ENCODE measurements around the gene PRR14. TPM values are rescaled to one million over a fixed set of nuclear protein-coding genes. Genes with fewer than 3 reads are reported as not detected.

PRR14 gene
- total and polyA plus RNA-seq, 2 experiments from 2014 or later: 28.5 to 33.7 TPM

DNA sequence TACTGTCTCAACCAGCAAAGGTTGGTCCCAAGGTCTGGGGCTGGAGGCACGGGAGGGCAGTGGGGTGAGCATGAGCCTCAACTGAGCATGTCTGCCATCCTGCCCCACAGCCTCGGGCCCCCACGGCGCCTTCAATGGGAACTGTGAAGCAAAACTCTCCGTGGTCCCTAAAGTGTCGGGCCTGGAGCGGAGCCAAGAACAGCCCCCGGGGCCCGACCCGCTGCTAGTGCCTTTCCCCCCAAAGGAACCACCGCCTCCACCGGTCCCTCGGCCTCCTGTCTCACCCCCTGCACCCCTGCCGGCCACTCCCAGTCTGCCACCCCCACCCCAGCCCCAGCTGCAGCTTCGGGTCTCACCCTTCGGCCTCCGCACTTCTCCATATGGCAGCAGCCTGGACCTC, 11.7 kb downstream of the PRR14 start:
- Histone ChIP-seq H3K27ac (no peak overlapping the region), H3K4me1 (ENCODE audit: low read depth) (peaks cover 8% of the 10 kb centered on the region), H3K27me3 (no peaks in the 10 kb centered on the region), H3K4me3 (no peak overlapping the region), H3K9me3 (ENCODE audit: low read depth) (no peaks in the 10 kb centered on the region), H3K36me3 (peaks cover 23% of the 10 kb centered on the region)
- no peak for DNase-seq (ENCODE audit: low read depth in 1 of 2, low spot score in 1 of 2)
- TF ChIP-seq CTCF (IDR thresholded peaks at IDR 0.05; ENCODE audit: low read depth, low read length): no peak

DNA sequence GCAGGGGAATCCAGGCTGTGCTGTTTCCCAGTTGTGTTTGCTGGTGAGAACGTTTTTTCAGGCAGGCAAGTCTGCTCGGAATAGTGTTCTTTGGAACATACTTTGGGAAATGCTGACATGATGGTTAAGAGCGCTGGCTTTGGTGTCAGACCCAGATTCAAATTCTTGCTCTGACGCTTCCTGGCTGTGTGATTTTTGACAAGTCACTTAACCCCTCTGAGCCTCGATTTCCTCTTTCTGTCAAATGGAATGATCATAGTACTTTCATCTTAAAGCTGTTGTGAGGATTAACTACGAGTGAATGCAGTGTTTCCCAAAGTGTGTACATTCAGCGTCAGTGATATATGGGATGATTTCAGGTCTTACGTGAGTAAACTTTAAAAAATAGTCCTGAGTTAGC, 12.3 kb downstream of the PRR14 start:
- Histone ChIP-seq H3K36me3 (peaks cover 28% of the 10 kb centered on the region), H3K9me3 (ENCODE audit: low read depth) (no peaks in the 10 kb centered on the region), H3K4me3 (no peak overlapping the region), H3K27me3 (no peaks in the 10 kb centered on the region), H3K4me1 (ENCODE audit: low read depth) (peaks cover 8% of the 10 kb centered on the region), H3K27ac (no peak overlapping the region)
- no peak for TF ChIP-seq CTCF (IDR thresholded peaks at IDR 0.05; ENCODE audit: low read depth, low read length)
- no peak for DNase-seq (ENCODE audit: low read depth in 1 of 2, low spot score in 1 of 2)

DNA sequence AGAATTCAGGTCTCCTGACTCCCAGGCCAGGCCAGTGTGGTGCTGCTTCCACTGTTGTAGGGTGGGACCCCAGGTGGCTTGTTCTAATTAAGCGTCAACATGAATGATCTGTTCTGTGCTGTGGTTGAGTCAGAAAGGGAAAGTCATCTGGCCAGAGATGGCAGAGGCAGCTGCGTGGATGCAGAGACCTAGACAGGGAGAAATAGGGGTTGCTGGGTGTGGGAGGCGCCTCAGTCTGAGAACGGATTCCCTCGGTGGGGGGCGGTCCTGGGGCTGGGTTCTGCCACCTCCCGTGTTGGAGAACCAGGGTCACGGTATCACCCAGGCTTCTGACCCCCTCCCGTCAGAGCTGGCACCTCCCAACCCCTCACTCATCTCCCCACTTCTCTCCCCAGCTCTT, 13.1 kb downstream of the PRR14 start:
- no peak for TF ChIP-seq CTCF (IDR thresholded peaks at IDR 0.05; ENCODE audit: low read depth, low read length)
- H3K27ac ChIP-seq: no peak overlapping the region
- no peak overlapping the region for H3K4me3 ChIP-seq
- no peak for DNase-seq (ENCODE audit: low read depth in 1 of 2, low spot score in 1 of 2)
- H3K27me3 ChIP-seq: no peaks in the 10 kb centered on the region
- H3K9me3 ChIP-seq (ENCODE audit: low read depth): no peaks in the 10 kb centered on the region
- peaks cover 34% of the 10 kb centered on the region for H3K36me3 ChIP-seq
- H3K4me1 ChIP-seq (ENCODE audit: low read depth): peaks cover 8% of the 10 kb centered on the region

DNA sequence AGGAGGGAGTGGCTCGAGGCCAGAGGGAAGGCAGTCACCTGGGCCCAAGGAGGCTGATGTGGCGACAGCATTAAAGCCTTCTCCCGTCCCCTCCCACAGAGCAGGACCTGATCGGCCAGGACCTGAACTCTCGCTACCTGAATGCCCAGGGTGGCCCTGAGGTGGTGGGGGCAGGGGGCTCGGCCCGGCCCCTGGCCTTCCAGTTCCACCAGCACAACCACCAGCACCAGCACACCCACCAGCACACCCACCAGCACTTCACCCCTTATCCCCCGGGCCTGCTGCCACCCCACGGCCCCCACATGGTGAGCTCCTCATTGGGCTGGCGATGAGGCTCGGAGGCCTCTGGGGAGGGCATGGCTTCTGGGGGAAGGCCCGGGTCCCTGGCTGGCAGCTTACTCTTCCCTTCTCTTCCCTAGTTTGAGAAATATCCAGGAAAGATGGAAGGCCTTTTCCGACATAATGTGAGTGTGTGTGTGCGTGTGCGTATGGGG, 13.9 kb downstream of the PRR14 start:
- peaks cover 41% of the 10 kb centered on the region for H3K36me3 ChIP-seq
- TF ChIP-seq CTCF (IDR thresholded peaks at IDR 0.05; ENCODE audit: low read depth, low read length): no peak
- H3K27ac ChIP-seq: no peak overlapping the region

DNA sequence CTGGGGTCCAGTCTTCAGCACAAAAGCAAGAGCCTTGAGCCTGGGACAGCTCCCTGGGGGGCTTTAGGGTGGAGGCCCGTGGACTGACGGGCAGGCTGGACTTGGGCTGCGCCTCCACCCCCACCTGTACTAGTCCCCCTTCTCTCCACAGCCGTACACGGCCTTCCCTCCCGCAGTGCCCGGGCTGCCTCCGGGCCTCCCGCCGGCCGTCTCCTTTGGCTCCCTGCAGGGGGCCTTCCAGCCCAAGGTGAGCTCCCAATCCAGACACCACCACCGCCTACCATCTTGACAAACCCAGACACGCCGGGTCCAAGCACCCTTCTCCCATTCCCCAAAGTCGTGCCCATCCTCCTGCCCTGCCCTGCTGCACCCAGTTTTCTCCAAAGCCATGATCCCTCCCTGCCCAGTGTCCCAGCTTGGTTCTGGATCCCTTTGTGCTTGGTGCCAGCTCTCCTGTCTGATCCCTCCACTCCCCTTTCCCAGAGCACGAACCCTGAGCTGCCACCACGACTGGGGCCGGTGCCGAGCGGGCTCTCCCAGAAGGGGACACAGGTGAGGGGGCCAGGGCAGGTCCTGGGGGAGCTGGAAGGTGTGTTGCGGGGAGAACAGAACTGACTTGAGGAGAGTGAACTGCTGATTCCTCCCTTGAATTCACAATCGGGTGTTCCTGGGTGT, 14.5 kb downstream of the PRR14 start:
- no peaks in the 10 kb centered on the region for H3K27me3 ChIP-seq
- peaks cover 5% of the 10 kb centered on the region for H3K4me1 ChIP-seq (ENCODE audit: low read depth)
- no peaks in the 10 kb centered on the region for H3K9me3 ChIP-seq (ENCODE audit: low read depth)
- H3K27ac ChIP-seq: no peak overlapping the region
- DNase-seq (ENCODE audit: low read depth in 1 of 2, low spot score in 1 of 2): no peak
- no peak overlapping the region for H3K4me3 ChIP-seq
- TF ChIP-seq CTCF (IDR thresholded peaks at IDR 0.05; ENCODE audit: low read depth, low read length): no peak
- peaks cover 44% of the 10 kb centered on the region for H3K36me3 ChIP-seq

More for the DNA sequence above, 13.9 kb downstream of the PRR14 start:
- Histone ChIP-seq H3K9me3 (ENCODE audit: low read depth) (no peaks in the 10 kb centered on the region), H3K4me1 (ENCODE audit: low read depth) (peaks cover 8% of the 10 kb centered on the region), H3K4me3 (no peak overlapping the region), H3K27me3 (no peaks in the 10 kb centered on the region)
- DNase-seq (ENCODE audit: low read depth in 1 of 2, low spot score in 1 of 2): no peak
